Measurements from ENCODE around the gene ATL2.
"Not testable (repeated sequence)": the region's sequence is repeated elsewhere in the genome, so short reads cannot be mapped to it uniquely, and the experiment has no call there.

Gene ATL2

GRCh38 chr2:38387887-38388286 lies 10.8 kb upstream of the ATL2 start:
- DNase-seq: peak; percentile 26

GRCh38 chr2:38386821-38387220 lies 9.7 kb upstream of the ATL2 start:
- no peak for DNase-seq

- DNase-seq: no peak
Observed at GRCh38 chr2:38386377-38386776, 9.3 kb upstream of the ATL2 start.

GRCh38 chr2:38384338-38384737 lies 7.3 kb upstream of the ATL2 start:
- no peak for DNase-seq

GRCh38 chr2:38383741-38384140 lies 6.7 kb upstream of the ATL2 start:
- DNase-seq: not testable (repeated sequence)

GRCh38 chr2:38381381-38382143 lies 4.5 kb upstream of the ATL2 start:
- no peak for DNase-seq

GRCh38 chr2:38380397-38381130 lies 3.5 kb upstream of the ATL2 start:
- peak; percentile 49 for DNase-seq

GRCh38 chr2:38376346-38377049 lies 575 bp downstream of the ATL2 start:
- DNase-seq: peak; percentile 63

GRCh38 chr2:38375696-38376345 lies 1.3 kb downstream of the ATL2 start:
- DNase-seq: no peak

- no peak for DNase-seq
Observed at GRCh38 chr2:38374984-38375383, 2.1 kb downstream of the ATL2 start.

- no peak for DNase-seq
Observed at GRCh38 chr2:38371235-38371634, 5.8 kb downstream of the ATL2 start.

GRCh38 chr2:38370664-38371063 lies 6.4 kb downstream of the ATL2 start:
- DNase-seq: no peak

GRCh38 chr2:38362232-38362631 lies 14.8 kb downstream of the ATL2 start:
- no peak for DNase-seq

- DNase-seq: no peak
Observed at GRCh38 chr2:38360177-38360576, 16.9 kb downstream of the ATL2 start.

- DNase-seq: peak; percentile 6
Observed at GRCh38 chr2:38353402-38353801, 23.7 kb downstream of the ATL2 start.

GRCh38 chr2:38352336-38352735 lies 24.7 kb downstream of the ATL2 start:
- DNase-seq: no peak

- DNase-seq: no peak
Observed at GRCh38 chr2:38345323-38346038, 31.6 kb downstream of the ATL2 start.

GRCh38 chr2:38344813-38345212 lies 32.3 kb downstream of the ATL2 start:
- no peak for DNase-seq

- DNase-seq: no peak
Observed at GRCh38 chr2:38343212-38343611, 33.9 kb downstream of the ATL2 start.

- DNase-seq: no peak
Observed at GRCh38 chr2:38336621-38337020, 40.5 kb downstream of the ATL2 start.

- DNase-seq: no peak
Observed at GRCh38 chr2:38330754-38331153, 46.3 kb downstream of the ATL2 start.

GRCh38 chr2:38327580-38327979 lies 49.5 kb downstream of the ATL2 start:
- DNase-seq: no peak

GRCh38 chr2:38323623-38324022 lies 53.5 kb downstream of the ATL2 start:
- no peak for DNase-seq
